Osteocyte (in vitro differentiated cells): ENCODE measurements around the gene KRT6A. TPM values are rescaled to one million over a fixed set of nuclear protein-coding genes. Genes with fewer than 3 reads are reported as not detected.
A peak's percentile ranks its signal among the peaks of the same experiment; 100 is the strongest.

ENCODE experiments used
- DNase-seq: peaks from one replicate; pipeline ENCODE4 v3.0.0; 2021; ENCODE audit warnings: mixed read lengths; ENCODE audit not compliant: unreplicated experiment; ENCODE audit errors: extremely low spot score
- H3K27ac Mint-ChIP-seq: one replicate; pipeline ENCODE4 v1.8.0; 2021; ENCODE audit warnings: mild to moderate bottlenecking, mixed read lengths; ENCODE audit not compliant: unreplicated experiment
- H3K27me3 Mint-ChIP-seq: one replicate; pipeline ENCODE4 v1.8.0; 2021; ENCODE audit warnings: mixed read lengths; ENCODE audit not compliant: unreplicated experiment
- H3K36me3 Mint-ChIP-seq: one replicate; pipeline ENCODE4 v1.8.0; 2021; ENCODE audit warnings: mixed read lengths; ENCODE audit not compliant: unreplicated experiment
- H3K4me1 Mint-ChIP-seq: one replicate; pipeline ENCODE4 v1.8.0; 2021; ENCODE audit warnings: mixed read lengths; ENCODE audit not compliant: unreplicated experiment
- H3K4me3 Mint-ChIP-seq: one replicate; pipeline ENCODE4 v1.8.0; 2021; ENCODE audit warnings: mild to moderate bottlenecking, moderate library complexity, mixed read lengths; ENCODE audit not compliant: unreplicated experiment
- H3K9me3 Mint-ChIP-seq: one replicate; pipeline ENCODE4 v1.8.0; 2021; ENCODE audit warnings: mixed read lengths; ENCODE audit not compliant: unreplicated experiment
- total RNA-seq: library from RNA; stranded (reverse); gene quantifications from 2 replicates; pipeline ENCODE4 v1.2.1, GENCODE V29; 2021
- TF ChIP-seq, protein P1 (sequence below): fragments of 200-600 bp; sonication (generic); IDR thresholded peaks from 2 replicates; pipeline ENCODE4 v1.5.0; 2021; ENCODE audit warnings: antibody characterized with exemption, mild to moderate bottlenecking, moderate library complexity

KRT6A gene
- total RNA-seq, 1 donor from 2014 or later = not detected

DNA sequence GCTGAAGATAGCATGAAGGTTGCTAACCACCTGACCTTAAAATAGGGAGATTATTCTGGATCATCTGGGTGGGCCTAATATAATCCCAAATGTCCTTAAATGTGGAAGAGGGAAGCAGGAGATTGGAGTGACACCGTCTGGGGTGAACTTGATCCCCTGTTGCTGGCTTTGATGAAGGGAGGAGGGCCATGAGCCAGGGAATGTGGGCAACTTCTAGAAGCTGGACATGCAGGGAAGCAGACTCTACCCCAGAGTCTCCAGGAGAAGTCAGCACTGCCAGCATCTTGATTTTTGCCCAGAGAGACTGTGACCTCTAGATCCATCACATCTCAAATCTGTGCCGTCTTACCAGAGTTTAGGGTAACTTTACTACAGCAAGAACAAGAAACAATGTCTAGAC, 36.4 kb upstream of the KRT6A start:
- TF ChIP-seq, protein P1, sequence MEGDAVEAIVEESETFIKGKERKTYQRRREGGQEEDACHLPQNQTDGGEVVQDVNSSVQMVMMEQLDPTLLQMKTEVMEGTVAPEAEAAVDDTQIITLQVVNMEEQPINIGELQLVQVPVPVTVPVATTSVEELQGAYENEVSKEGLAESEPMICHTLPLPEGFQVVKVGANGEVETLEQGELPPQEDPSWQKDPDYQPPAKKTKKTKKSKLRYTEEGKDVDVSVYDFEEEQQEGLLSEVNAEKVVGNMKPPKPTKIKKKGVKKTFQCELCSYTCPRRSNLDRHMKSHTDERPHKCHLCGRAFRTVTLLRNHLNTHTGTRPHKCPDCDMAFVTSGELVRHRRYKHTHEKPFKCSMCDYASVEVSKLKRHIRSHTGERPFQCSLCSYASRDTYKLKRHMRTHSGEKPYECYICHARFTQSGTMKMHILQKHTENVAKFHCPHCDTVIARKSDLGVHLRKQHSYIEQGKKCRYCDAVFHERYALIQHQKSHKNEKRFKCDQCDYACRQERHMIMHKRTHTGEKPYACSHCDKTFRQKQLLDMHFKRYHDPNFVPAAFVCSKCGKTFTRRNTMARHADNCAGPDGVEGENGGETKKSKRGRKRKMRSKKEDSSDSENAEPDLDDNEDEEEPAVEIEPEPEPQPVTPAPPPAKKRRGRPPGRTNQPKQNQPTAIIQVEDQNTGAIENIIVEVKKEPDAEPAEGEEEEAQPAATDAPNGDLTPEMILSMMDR = no peak
- Mint-ChIP-seq H3K27ac (no peak overlapping the region), H3K4me3 (no peak overlapping the region), H3K9me3 (no peaks in the 10 kb centered on the region), H3K4me1 (no peaks in the 10 kb centered on the region), H3K27me3 (peaks cover 29% of the 10 kb centered on the region), H3K36me3 (no peaks in the 10 kb centered on the region)
- no peak for DNase-seq

GRCh38 chr12:52528641-52529143, 35.6 kb upstream of the KRT6A start:
- no peak overlapping the region for H3K4me3 Mint-ChIP-seq

GRCh38 chr12:52527121-52527800, 34.2 kb upstream of the KRT6A start:
- peaks cover 27% of the 10 kb centered on the region for H3K27me3 Mint-ChIP-seq
- H3K36me3 Mint-ChIP-seq = no peaks in the 10 kb centered on the region
- DNase-seq = peak; percentile 54
- peaks cover 3% of the 10 kb centered on the region for H3K4me1 Mint-ChIP-seq
- H3K27ac Mint-ChIP-seq = no peak overlapping the region
- H3K4me3 Mint-ChIP-seq = no peak overlapping the region
- no peaks in the 10 kb centered on the region for H3K9me3 Mint-ChIP-seq
- TF ChIP-seq, protein P1 = no peak

More at GRCh38 chr12:52528641-52529143, 35.6 kb upstream of the KRT6A start:
- Mint-ChIP-seq H3K9me3 (no peaks in the 10 kb centered on the region), H3K27me3 (peaks cover 26% of the 10 kb centered on the region), H3K36me3 (no peaks in the 10 kb centered on the region), H3K27ac (no peak overlapping the region), H3K4me1 (no peaks in the 10 kb centered on the region)
- TF ChIP-seq, protein P1 = no peak
- peak; percentile 62 for DNase-seq

- TF ChIP-seq, protein P1 = no peak
- Mint-ChIP-seq H3K4me1 (peaks cover 3% of the 10 kb centered on the region), H3K36me3 (no peaks in the 10 kb centered on the region), H3K27me3 (peaks cover 24% of the 10 kb centered on the region), H3K4me3 (no peak overlapping the region), H3K9me3 (no peaks in the 10 kb centered on the region), H3K27ac (no peak overlapping the region)
- DNase-seq = peak; percentile 72
These were observed 33.5 kb upstream of the KRT6A start for GRCh38 chr12:52526511-52526951.

GRCh38 chr12:52525661-52526499, 32.8 kb upstream of the KRT6A start:
- no peak overlapping the region for H3K27ac Mint-ChIP-seq
- peaks cover 3% of the 10 kb centered on the region for H3K4me1 Mint-ChIP-seq
- TF ChIP-seq, protein P1 = no peak
- no peaks in the 10 kb centered on the region for H3K36me3 Mint-ChIP-seq
- peaks cover 22% of the 10 kb centered on the region for H3K27me3 Mint-ChIP-seq
- H3K4me3 Mint-ChIP-seq = no peak overlapping the region
- H3K9me3 Mint-ChIP-seq = no peaks in the 10 kb centered on the region
- DNase-seq = peak; percentile 59
